Measurements from ENCODE around the gene SNAP47. TPM values are rescaled to one million over a fixed set of nuclear protein-coding genes. Genes with fewer than 3 reads are reported as not detected.
A peak's percentile ranks its signal among the peaks of the same experiment; 100 is the strongest.

The SNAP47 gene
- total and polyA plus RNA-seq, 5 donors from 2014 or later = 26.3 to 60.1 (median 50.4) TPM

GRCh38 chr1:227728892-227729143 lies 6.4 kb upstream of the SNAP47 start:
- H3K27ac Mint-ChIP-seq = peak overlapping the region; percentile 76 to 86 (median 85)
- H3K4me1 ChIP-seq (ENCODE audit: control insufficient read depth, insufficient read depth, low read length, poor library complexity, severe bottlenecking) = peaks cover 26% of the 10 kb centered on the region
- H3K27me3 ChIP-seq (ENCODE audit: control insufficient read depth, insufficient read depth, low read length) = no peaks in the 10 kb centered on the region
- H3K27ac ChIP-seq (ENCODE audit: insufficient read depth, low read length, poor library complexity, severe bottlenecking) = peak overlapping the region; percentile 23
- no peak for ATAC-seq (ENCODE audit: low read depth in 2 of 2)
- H3K4me1 Mint-ChIP-seq = peaks cover 0 to 34% (median 14%) of the 10 kb centered on the region in 4 donors
- H3K36me3 ChIP-seq (ENCODE audit: control insufficient read depth, insufficient read depth, low read length) = no peaks in the 10 kb centered on the region
- no peaks in the 10 kb centered on the region for H3K9me3 ChIP-seq (ENCODE audit: control insufficient read depth in 2 of 2, low read length in 2 of 2)
- no peak for DNase-seq
- H3K27me3 Mint-ChIP-seq = peaks cover 5% of the 10 kb centered on the region
- peak overlapping the region; percentile 60 for H3K4me3 ChIP-seq (ENCODE audit: low read depth, low read length)
- peaks cover 0 to 3% (median under 1%) of the 10 kb centered on the region in 7 donors for H3K9me3 Mint-ChIP-seq
- H3K36me3 Mint-ChIP-seq = no peaks in the 10 kb centered on the region
- H3K4me3 Mint-ChIP-seq = peak overlapping the region; percentile 87 to 90 (median 89)

- Mint-ChIP-seq H3K27ac (peak overlapping the region; percentile 83 to 86 (median 85)), H3K36me3 (no peaks in the 10 kb centered on the region), H3K27me3 (peaks cover 2% of the 10 kb centered on the region), H3K4me1 (peaks cover 0 to 38% (median 17%) of the 10 kb centered on the region in 4 donors), H3K9me3 (peaks cover 0 to 2% (median 0%) of the 10 kb centered on the region in 7 donors), H3K4me3 (peak overlapping the region; percentile 87 to 90 (median 89))
- no peaks in the 10 kb centered on the region for H3K9me3 ChIP-seq (ENCODE audit: control insufficient read depth in 2 of 2, low read length in 2 of 2)
- H3K4me1 ChIP-seq (ENCODE audit: control insufficient read depth, insufficient read depth, low read length, poor library complexity, severe bottlenecking) = peaks cover 31% of the 10 kb centered on the region
- DNase-seq = peak in 1 of 3 donors; percentile 20
- H3K27ac ChIP-seq (ENCODE audit: insufficient read depth, low read length, poor library complexity, severe bottlenecking) = peak overlapping the region; percentile 23
- ATAC-seq (ENCODE audit: low read depth in 2 of 2) = no peak
- no peak overlapping the region for H3K4me3 ChIP-seq (ENCODE audit: low read depth, low read length)
- no peaks in the 10 kb centered on the region for H3K36me3 ChIP-seq (ENCODE audit: control insufficient read depth, insufficient read depth, low read length)
- H3K27me3 ChIP-seq (ENCODE audit: control insufficient read depth, insufficient read depth, low read length) = no peaks in the 10 kb centered on the region
Measured at GRCh38 chr1:227729144-227729880, 5.9 kb upstream of the SNAP47 start.

GRCh38 chr1:227729881-227730629 lies 5.2 kb upstream of the SNAP47 start:
- no peaks in the 10 kb centered on the region for H3K36me3 ChIP-seq (ENCODE audit: control insufficient read depth, insufficient read depth, low read length)
- H3K27me3 ChIP-seq (ENCODE audit: control insufficient read depth, insufficient read depth, low read length) = no peaks in the 10 kb centered on the region
- Mint-ChIP-seq H3K4me1 (peaks cover 0 to 42% (median 20%) of the 10 kb centered on the region in 4 donors), H3K27ac (peak overlapping the region in 2 of 3 donors; percentile 62 to 83), H3K4me3 (peak overlapping the region; percentile 77 to 90 (median 89)), H3K36me3 (no peaks in the 10 kb centered on the region), H3K9me3 (peaks cover 0 to 2% (median 0%) of the 10 kb centered on the region in 7 donors), H3K27me3 (no peaks in the 10 kb centered on the region)
- H3K4me3 ChIP-seq (ENCODE audit: low read depth, low read length) = no peak overlapping the region
- H3K4me1 ChIP-seq (ENCODE audit: control insufficient read depth, insufficient read depth, low read length, poor library complexity, severe bottlenecking) = peaks cover 36% of the 10 kb centered on the region
- DNase-seq = peak in 2 of 3 donors; percentile 12 to 63
- no peaks in the 10 kb centered on the region for H3K9me3 ChIP-seq (ENCODE audit: control insufficient read depth in 2 of 2, low read length in 2 of 2)
- ATAC-seq (ENCODE audit: low read depth in 2 of 2) = no peak
- peak overlapping the region; percentile 2 for H3K27ac ChIP-seq (ENCODE audit: insufficient read depth, low read length, poor library complexity, severe bottlenecking)

- no peaks in the 10 kb centered on the region for H3K36me3 ChIP-seq (ENCODE audit: control insufficient read depth, insufficient read depth, low read length)
- H3K27me3 Mint-ChIP-seq = no peaks in the 10 kb centered on the region
- H3K4me1 ChIP-seq (ENCODE audit: control insufficient read depth, insufficient read depth, low read length, poor library complexity, severe bottlenecking) = peaks cover 38% of the 10 kb centered on the region
- ATAC-seq (ENCODE audit: low read depth in 2 of 2) (no peak), DNase-seq (no peak)
- H3K27ac ChIP-seq (ENCODE audit: insufficient read depth, low read length, poor library complexity, severe bottlenecking) = no peak overlapping the region
- no peaks in the 10 kb centered on the region for H3K27me3 ChIP-seq (ENCODE audit: control insufficient read depth, insufficient read depth, low read length)
- peak overlapping the region in 3 of 4 donors; percentile 81 to 89 (median 89) for H3K4me3 Mint-ChIP-seq
- H3K9me3 ChIP-seq (ENCODE audit: control insufficient read depth in 2 of 2, low read length in 2 of 2) = no peaks in the 10 kb centered on the region
- H3K9me3 Mint-ChIP-seq = no peaks in the 10 kb centered on the region
- no peaks in the 10 kb centered on the region for H3K36me3 Mint-ChIP-seq
- H3K27ac Mint-ChIP-seq = peak overlapping the region in 2 of 3 donors; percentile 60 to 62
- H3K4me3 ChIP-seq (ENCODE audit: low read depth, low read length) = no peak overlapping the region
- peaks cover 0 to 42% (median 20%) of the 10 kb centered on the region in 4 donors for H3K4me1 Mint-ChIP-seq
Measured at GRCh38 chr1:227730630-227731151, 4.5 kb upstream of the SNAP47 start.

- no peak overlapping the region for H3K27ac ChIP-seq (ENCODE audit: insufficient read depth, low read length, poor library complexity, severe bottlenecking)
- H3K27ac Mint-ChIP-seq = no peak overlapping the region
- H3K4me1 Mint-ChIP-seq = peaks cover 0 to 48% (median 20%) of the 10 kb centered on the region in 4 donors
- no peaks in the 10 kb centered on the region for H3K9me3 Mint-ChIP-seq
- H3K4me1 ChIP-seq (ENCODE audit: control insufficient read depth, insufficient read depth, low read length, poor library complexity, severe bottlenecking) = peaks cover 44% of the 10 kb centered on the region
- H3K36me3 ChIP-seq (ENCODE audit: control insufficient read depth, insufficient read depth, low read length) = no peaks in the 10 kb centered on the region
- no peaks in the 10 kb centered on the region for H3K27me3 Mint-ChIP-seq
- H3K4me3 ChIP-seq (ENCODE audit: low read depth, low read length) = no peak overlapping the region
- peak overlapping the region in 2 of 4 donors; percentile 12 to 36 for H3K4me3 Mint-ChIP-seq
- ATAC-seq (ENCODE audit: low read depth in 2 of 2) (no peak), DNase-seq (no peak)
- no peaks in the 10 kb centered on the region for H3K36me3 Mint-ChIP-seq
- no peaks in the 10 kb centered on the region for H3K27me3 ChIP-seq (ENCODE audit: control insufficient read depth, insufficient read depth, low read length)
- H3K9me3 ChIP-seq (ENCODE audit: control insufficient read depth in 2 of 2, low read length in 2 of 2) = no peaks in the 10 kb centered on the region
Measured at GRCh38 chr1:227731241-227731677, 4.0 kb upstream of the SNAP47 start.

- peaks cover 45% of the 10 kb centered on the region for H3K4me1 ChIP-seq (ENCODE audit: control insufficient read depth, insufficient read depth, low read length, poor library complexity, severe bottlenecking)
- H3K4me1 Mint-ChIP-seq = peaks cover 0 to 52% (median 17%) of the 10 kb centered on the region in 4 donors
- no peak overlapping the region for H3K4me3 ChIP-seq (ENCODE audit: low read depth, low read length)
Measured at GRCh38 chr1:227731696-227732585, 3.3 kb upstream of the SNAP47 start.

More at GRCh38 chr1:227731696-227732585, 3.3 kb upstream of the SNAP47 start:
- Histone ChIP-seq H3K27me3 (ENCODE audit: control insufficient read depth, insufficient read depth, low read length) (no peaks in the 10 kb centered on the region), H3K27ac (ENCODE audit: insufficient read depth, low read length, poor library complexity, severe bottlenecking) (no peak overlapping the region), H3K9me3 (ENCODE audit: control insufficient read depth in 2 of 2, low read length in 2 of 2) (no peaks in the 10 kb centered on the region), H3K36me3 (ENCODE audit: control insufficient read depth, insufficient read depth, low read length) (no peaks in the 10 kb centered on the region)
- Mint-ChIP-seq H3K9me3 (no peaks in the 10 kb centered on the region), H3K27me3 (no peaks in the 10 kb centered on the region), H3K36me3 (no peaks in the 10 kb centered on the region), H3K27ac (no peak overlapping the region), H3K4me3 (peak overlapping the region in 2 of 4 donors; percentile 61 to 91)
- ATAC-seq (ENCODE audit: low read depth in 2 of 2) (no peak), DNase-seq (no peak)
